ENCODE results near the gene HIBCH.

DNA sequence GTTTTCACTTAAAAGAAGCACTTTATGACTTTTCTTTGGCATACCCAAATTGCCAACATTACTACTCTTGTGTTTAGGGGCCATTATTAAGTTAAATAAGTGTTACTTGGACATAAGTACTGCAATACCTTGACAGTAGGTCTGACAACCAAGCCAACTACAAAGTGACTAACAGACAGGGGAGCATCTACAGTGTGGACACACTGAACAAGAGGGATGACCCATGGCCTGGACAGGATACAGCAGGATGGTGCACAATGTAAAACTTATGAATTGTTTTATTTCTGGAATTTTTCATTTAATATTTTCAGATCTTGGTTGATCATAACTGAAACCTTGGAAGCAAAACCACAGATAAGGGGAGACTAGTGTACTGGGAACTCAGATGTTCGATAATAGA is 19.8 kb upstream of the HIBCH start:
- TF ChIP-seq EZH2 (IDR thresholded peaks at IDR 0.05) (no peak), POLR2A (IDR thresholded peaks at IDR 0.05; ENCODE audit: borderline replicate concordance, extremely low read depth, insufficient read depth, insufficient read length) (no peak), CBX3 (IDR thresholded peaks at IDR 0.05; ENCODE audit: low read depth) (no peak), SIN3A (IDR thresholded peaks at IDR 0.05; ENCODE audit: low read depth) (no peak), CEBPB (IDR thresholded peaks at IDR 0.05; ENCODE audit: low read depth) (no peak), SP1 (IDR thresholded peaks at IDR 0.05; ENCODE audit: low read depth) (no peak), JUND (IDR thresholded peaks at IDR 0.05) (no peak)
- TF ChIP-seq, protein P1, sequence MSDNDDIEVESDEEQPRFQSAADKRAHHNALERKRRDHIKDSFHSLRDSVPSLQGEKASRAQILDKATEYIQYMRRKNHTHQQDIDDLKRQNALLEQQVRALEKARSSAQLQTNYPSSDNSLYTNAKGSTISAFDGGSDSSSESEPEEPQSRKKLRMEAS (IDR thresholded peaks at IDR 0.05), result no peak
- TF ChIP-seq, protein P2, sequence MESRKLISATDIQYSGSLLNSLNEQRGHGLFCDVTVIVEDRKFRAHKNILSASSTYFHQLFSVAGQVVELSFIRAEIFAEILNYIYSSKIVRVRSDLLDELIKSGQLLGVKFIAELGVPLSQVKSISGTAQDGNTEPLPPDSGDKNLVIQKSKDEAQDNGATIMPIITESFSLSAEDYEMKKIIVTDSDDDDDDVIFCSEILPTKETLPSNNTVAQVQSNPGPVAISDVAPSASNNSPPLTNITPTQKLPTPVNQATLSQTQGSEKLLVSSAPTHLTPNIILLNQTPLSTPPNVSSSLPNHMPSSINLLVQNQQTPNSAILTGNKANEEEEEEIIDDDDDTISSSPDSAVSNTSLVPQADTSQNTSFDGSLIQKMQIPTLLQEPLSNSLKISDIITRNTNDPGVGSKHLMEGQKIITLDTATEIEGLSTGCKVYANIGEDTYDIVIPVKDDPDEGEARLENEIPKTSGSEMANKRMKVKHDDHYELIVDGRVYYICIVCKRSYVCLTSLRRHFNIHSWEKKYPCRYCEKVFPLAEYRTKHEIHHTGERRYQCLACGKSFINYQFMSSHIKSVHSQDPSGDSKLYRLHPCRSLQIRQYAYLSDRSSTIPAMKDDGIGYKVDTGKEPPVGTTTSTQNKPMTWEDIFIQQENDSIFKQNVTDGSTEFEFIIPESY (IDR thresholded peaks at IDR 0.05; ENCODE audit: extremely low read depth, insufficient replicate concordance, low read length), result no peak
- TF ChIP-seq, protein P3, sequence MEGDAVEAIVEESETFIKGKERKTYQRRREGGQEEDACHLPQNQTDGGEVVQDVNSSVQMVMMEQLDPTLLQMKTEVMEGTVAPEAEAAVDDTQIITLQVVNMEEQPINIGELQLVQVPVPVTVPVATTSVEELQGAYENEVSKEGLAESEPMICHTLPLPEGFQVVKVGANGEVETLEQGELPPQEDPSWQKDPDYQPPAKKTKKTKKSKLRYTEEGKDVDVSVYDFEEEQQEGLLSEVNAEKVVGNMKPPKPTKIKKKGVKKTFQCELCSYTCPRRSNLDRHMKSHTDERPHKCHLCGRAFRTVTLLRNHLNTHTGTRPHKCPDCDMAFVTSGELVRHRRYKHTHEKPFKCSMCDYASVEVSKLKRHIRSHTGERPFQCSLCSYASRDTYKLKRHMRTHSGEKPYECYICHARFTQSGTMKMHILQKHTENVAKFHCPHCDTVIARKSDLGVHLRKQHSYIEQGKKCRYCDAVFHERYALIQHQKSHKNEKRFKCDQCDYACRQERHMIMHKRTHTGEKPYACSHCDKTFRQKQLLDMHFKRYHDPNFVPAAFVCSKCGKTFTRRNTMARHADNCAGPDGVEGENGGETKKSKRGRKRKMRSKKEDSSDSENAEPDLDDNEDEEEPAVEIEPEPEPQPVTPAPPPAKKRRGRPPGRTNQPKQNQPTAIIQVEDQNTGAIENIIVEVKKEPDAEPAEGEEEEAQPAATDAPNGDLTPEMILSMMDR (IDR thresholded peaks at IDR 0.05 in 2 of 3, conservative IDR thresholded peaks at IDR 0.05 in 1 of 3; ENCODE audit: borderline replicate concordance in 1 of 3, insufficient read depth in 1 of 3, low read depth in 2 of 3, low read length in 2 of 3), result no peak

Measured in HCT116 (cell line).